ENCODE results near the gene DUOXA1. TPM values are rescaled to one million over a fixed set of nuclear protein-coding genes. Genes with fewer than 3 reads are reported as not detected.

The DUOXA1 gene
- total and polyA plus RNA-seq, 2 of the 4 experiments (the other 2 are of a cell fraction), result 0.02 TPM; not detected in 1

GRCh38 chr15:45116482-45117307 is 13.0 kb downstream of the DUOXA1 start:
- Histone ChIP-seq H2BK20ac (ENCODE audit: low read depth, low read length) (no peak overlapping the region), H3K18ac (ENCODE audit: low read depth, low read length) (no peak overlapping the region), H3K9ac (ENCODE audit: low read depth, low read length) (no peak overlapping the region), H3K9me3 (ENCODE audit: control insufficient read depth, insufficient read depth, low read length) (no peaks in the 10 kb centered on the region), H4K5ac (ENCODE audit: low read depth, low read length) (no peak overlapping the region), H3K36me3 (ENCODE audit: control insufficient read depth, insufficient read depth, low read length) (no peaks in the 10 kb centered on the region), H3K4ac (ENCODE audit: low read depth, low read length) (no peak overlapping the region), H3K79me1 (ENCODE audit: low read depth in 1 of 2, low read length in 2 of 2) (no peaks in the 10 kb centered on the region), H2BK15ac (ENCODE audit: low read depth, low read length) (no peak overlapping the region), H2BK5ac (ENCODE audit: low read depth, low read length, poor library complexity, severe bottlenecking) (no peak overlapping the region), H4K20me1 (ENCODE audit: insufficient read depth, low read length) (no peaks in the 10 kb centered on the region), H3K27me3 (ENCODE audit: control insufficient read depth, insufficient read depth, low read length) (peaks cover 61% of the 10 kb centered on the region), H2BK120ac (ENCODE audit: low read depth, low read length) (no peak overlapping the region), H3K4me2 (ENCODE audit: low read depth, low read length) (no peak overlapping the region; the same call in 1 of the 2 replicates), H2AK5ac (ENCODE audit: low read depth, low read length) (no peak overlapping the region), H3K9me1 (ENCODE audit: insufficient read depth, low read length) (no peaks in the 10 kb centered on the region), H3K27ac (ENCODE audit: insufficient read depth, low read length) (no peak overlapping the region), H3K56ac (ENCODE audit: extremely low read depth, insufficient read depth, low read length) (no peak overlapping the region), H3K4me1 (ENCODE audit: control insufficient read depth, insufficient read depth, low read length) (peaks cover under 1% of the 10 kb centered on the region; the same call in 1 of the 2 replicates), H3K23ac (ENCODE audit: low read depth, low read length) (no peak overlapping the region; the same call in 1 of the 2 replicates), H2AK9ac (replicated peaks; ENCODE audit: low read depth, low read length, poor library complexity) (peak overlapping the region; percentile 28), H3K4me3 (ENCODE audit: insufficient read depth, low read depth, low read length) (no peak overlapping the region), H2AFZ (replicated peaks; ENCODE audit: low read length, poor library complexity) (peak overlapping the region; percentile 72), H4K91ac (ENCODE audit: insufficient read depth, low read depth, low read length) (no peak overlapping the region), H4K8ac (ENCODE audit: low read depth in 2 of 2, low read length in 2 of 2) (no peak overlapping the region), H3K14ac (replicated peaks; ENCODE audit: low read depth, low read length) (no peak overlapping the region)
- dilution Hi-C loops (cut with HindIII; ENCODE audit: low sequenced_read_pairs, unreplicated experiment), result no loop called here
- POLR2A ChIA-PET (ENCODE audit: unreplicated experiment), result no interaction called here
- CTCF ChIA-PET, result no interaction called here
- BruUV-seq (replicated peaks), result no TSS peak
- intact Hi-C loops (cut with micrococcal nuclease), result loop anchor here (5.0 kb wide), 1 partner anchor 264 kb away; no protein-coding TSS in a partner anchor
- in situ Hi-C loops (cut with MboI; ENCODE audit: low sequenced_read_pairs), result no loop called here
- 17% methylated on average over 27 of the region's 65 CpGs; no CpG with 5 or more reads in 1 of the 2 experiments for WGBS, 2 experiments (ENCODE audit: extremely low coverage in 2 of 2, insufficient read length in 1 of 2)
- TF ChIP-seq BHLHE40 (IDR thresholded peaks at IDR 0.05; ENCODE audit: low read depth, low read length), result no peak
- TF ChIP-seq CEBPB (IDR thresholded peaks at IDR 0.05; ENCODE audit: low read depth, low read length), result no peak
- TF ChIP-seq POLR2A (IDR thresholded peaks at IDR 0.05; ENCODE audit: low read depth, low read length), result no peak
- TF ChIP-seq MAFK (IDR thresholded peaks at IDR 0.05; ENCODE audit: low read depth, low read length), result no peak
- no peak for TF ChIP-seq RCOR1 (IDR thresholded peaks at IDR 0.05; ENCODE audit: insufficient replicate concordance, low read length)
- TF ChIP-seq MAZ (IDR thresholded peaks at IDR 0.05; ENCODE audit: borderline replicate concordance, low read depth, low read length), result no peak
- TF ChIP-seq SMC3 (IDR thresholded peaks at IDR 0.05; ENCODE audit: low read depth, low read length), result no peak
- TF ChIP-seq RAD21 (IDR thresholded peaks at IDR 0.05; ENCODE audit: low read length), result no peak
- no peak for TF ChIP-seq ELK1 (IDR thresholded peaks at IDR 0.05; ENCODE audit: borderline replicate concordance, low read depth, low read length)
- no peak for TF ChIP-seq USF2 (IDR thresholded peaks at IDR 0.05; ENCODE audit: low read depth, low read length)
- no peak for TF ChIP-seq MXI1 (IDR thresholded peaks at IDR 0.05; ENCODE audit: borderline replicate concordance, low read depth, low read length)
- TF ChIP-seq RFX5 (IDR thresholded peaks at IDR 0.05; ENCODE audit: low read depth, low read length), result no peak
- no peak for TF ChIP-seq CHD1 (IDR thresholded peaks at IDR 0.05; ENCODE audit: low read depth, low read length)
- TF ChIP-seq NFE2L2 (IDR thresholded peaks at IDR 0.05; ENCODE audit: low read depth, low read length), result no peak
- ATAC-seq (ENCODE audit: low read depth), result no peak
- no peak for DNase-seq

Measured in IMR-90 (cell line).